OCI-LY1 (cell line): ENCODE results near the gene PSME1.

ENCODE experiments used
- H2AFZ ChIP-seq: fragments of 200-600 bp; sonication (generic), shearing (Covaris generic); 2 replicates; pipeline ENCODE4 v1.6.0; 2014; ENCODE audit warnings: antibody characterized with exemption, mild to moderate bottlenecking, low read length
- H3F3A ChIP-seq: fragments of 200-600 bp; sonication (generic), shearing (Covaris generic); 2 replicates; pipeline ENCODE4 v1.6.0; 2014; ENCODE audit warnings: mild to moderate bottlenecking, antibody characterized with exemption, low read length, moderate library complexity; ENCODE audit not compliant: insufficient read depth
- H3K27ac ChIP-seq: fragments of 200-600 bp; sonication (generic); 2 replicates; pipeline ENCODE4 v1.5.1; 2014; ENCODE audit warnings: low read length, mixed run types, mild to moderate bottlenecking, low read depth; ENCODE audit not compliant: poor library complexity, severe bottlenecking
- H3K27me3 ChIP-seq: fragments of 200-600 bp; sonication (generic); 2 replicates; pipeline ENCODE4 v1.6.0; 2014; ENCODE audit warnings: antibody characterized with exemption, mild to moderate bottlenecking, low read length, moderate library complexity; ENCODE audit not compliant: insufficient read depth
- H3K36me3 ChIP-seq: fragments of 200-600 bp; sonication (generic); 2 replicates; pipeline ENCODE4 v1.6.1; 2014; ENCODE audit warnings: mild to moderate bottlenecking, antibody characterized with exemption, low read length, moderate library complexity, mixed read lengths; ENCODE audit not compliant: insufficient read depth
- H3K4me1 ChIP-seq: fragments of 200-600 bp; sonication (generic); 2 replicates; pipeline ENCODE4 v1.5.1; 2014; ENCODE audit warnings: mild to moderate bottlenecking, low read length, moderate library complexity; ENCODE audit not compliant: insufficient read depth, severe bottlenecking
- H3K4me2 ChIP-seq: fragments of 200-600 bp; sonication (generic), shearing (Covaris generic); 2 replicates; pipeline ENCODE4 v1.6.1; 2014; ENCODE audit warnings: low read length
- H3K4me3 ChIP-seq: fragments of 200-600 bp; sonication (generic); 2 replicates; pipeline ENCODE4 v1.5.1; 2014; ENCODE audit warnings: low read length, low read depth, mild to moderate bottlenecking, mixed read lengths; ENCODE audit not compliant: poor library complexity, severe bottlenecking
- H3K79me2 ChIP-seq: fragments of 200-600 bp; shearing (Covaris generic); 2 replicates; pipeline ENCODE4 v1.6.1; 2016; ENCODE audit warnings: mixed run types, low read length, mixed read lengths; ENCODE audit not compliant: insufficient read depth
- H3K9ac ChIP-seq: fragments of 200-600 bp; sonication (generic), shearing (Covaris generic); 2 replicates; pipeline ENCODE4 v1.6.1; 2014; ENCODE audit warnings: mild to moderate bottlenecking, low read length, mixed read lengths
- H3K9me2 ChIP-seq: fragments of 200-600 bp; sonication (generic), shearing (Covaris generic); 2 replicates; pipeline ENCODE4 v1.6.1; 2014; ENCODE audit warnings: low read depth, mild to moderate bottlenecking, low read length, mixed read lengths
- H3K9me3 ChIP-seq: fragments of 200-600 bp; shearing (Covaris generic); 2 replicates; pipeline ENCODE4 v1.6.1; 2014; ENCODE audit warnings: low read length, mixed read lengths
- H4K20me1 ChIP-seq: fragments of 200-600 bp; sonication (generic), shearing (Covaris generic); 2 replicates; pipeline ENCODE4 v1.6.0; 2016; ENCODE audit warnings: mild to moderate bottlenecking, low read length; ENCODE audit not compliant: insufficient read depth
- EZH2 ChIP-seq: fragments of 200-600 bp; sonication (generic), shearing (Covaris generic); IDR thresholded peaks from 2 replicates; pipeline ENCODE4 v1.8.0; 2017; ENCODE audit warnings: borderline replicate concordance, mixed run types, mild to moderate bottlenecking, antibody characterized with exemption, low read length, moderate library complexity, mixed read lengths
- TF ChIP-seq, protein P1 (sequence below): fragments of 200-600 bp; sonication (generic), shearing (Covaris generic); IDR thresholded peaks from 2 replicates; pipeline ENCODE4 v1.5.1; 2017; ENCODE audit warnings: mild to moderate bottlenecking, antibody characterized with exemption, low read length, moderate library complexity, mixed read lengths

Gene PSME1

GRCh38 chr14:24089890-24090289 lies 46.1 kb upstream of the PSME1 start:
- no peaks in the 10 kb centered on the region for H3K9me2 ChIP-seq
- peaks cover 8% of the 10 kb centered on the region for H3K4me1 ChIP-seq
- no peak overlapping the region for H2AFZ ChIP-seq
- H3K27ac ChIP-seq, result no peak overlapping the region
- H3F3A ChIP-seq, result no peaks in the 10 kb centered on the region
- no peaks in the 10 kb centered on the region for H3K79me2 ChIP-seq
- H3K9ac ChIP-seq, result no peak overlapping the region
- no peak overlapping the region for H3K4me2 ChIP-seq
- no peaks in the 10 kb centered on the region for H4K20me1 ChIP-seq
- no peaks in the 10 kb centered on the region for H3K27me3 ChIP-seq
- H3K9me3 ChIP-seq, result no peaks in the 10 kb centered on the region
- no peaks in the 10 kb centered on the region for H3K36me3 ChIP-seq
- H3K4me3 ChIP-seq, result no peak overlapping the region
- TF ChIP-seq, protein P1, sequence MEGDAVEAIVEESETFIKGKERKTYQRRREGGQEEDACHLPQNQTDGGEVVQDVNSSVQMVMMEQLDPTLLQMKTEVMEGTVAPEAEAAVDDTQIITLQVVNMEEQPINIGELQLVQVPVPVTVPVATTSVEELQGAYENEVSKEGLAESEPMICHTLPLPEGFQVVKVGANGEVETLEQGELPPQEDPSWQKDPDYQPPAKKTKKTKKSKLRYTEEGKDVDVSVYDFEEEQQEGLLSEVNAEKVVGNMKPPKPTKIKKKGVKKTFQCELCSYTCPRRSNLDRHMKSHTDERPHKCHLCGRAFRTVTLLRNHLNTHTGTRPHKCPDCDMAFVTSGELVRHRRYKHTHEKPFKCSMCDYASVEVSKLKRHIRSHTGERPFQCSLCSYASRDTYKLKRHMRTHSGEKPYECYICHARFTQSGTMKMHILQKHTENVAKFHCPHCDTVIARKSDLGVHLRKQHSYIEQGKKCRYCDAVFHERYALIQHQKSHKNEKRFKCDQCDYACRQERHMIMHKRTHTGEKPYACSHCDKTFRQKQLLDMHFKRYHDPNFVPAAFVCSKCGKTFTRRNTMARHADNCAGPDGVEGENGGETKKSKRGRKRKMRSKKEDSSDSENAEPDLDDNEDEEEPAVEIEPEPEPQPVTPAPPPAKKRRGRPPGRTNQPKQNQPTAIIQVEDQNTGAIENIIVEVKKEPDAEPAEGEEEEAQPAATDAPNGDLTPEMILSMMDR, result no peak
- no peak for TF ChIP-seq EZH2

GRCh38 chr14:24092110-24092504 lies 43.9 kb upstream of the PSME1 start:
- Histone ChIP-seq H3K36me3 (no peaks in the 10 kb centered on the region), H3K4me2 (no peak overlapping the region), H2AFZ (no peak overlapping the region)

DNA sequence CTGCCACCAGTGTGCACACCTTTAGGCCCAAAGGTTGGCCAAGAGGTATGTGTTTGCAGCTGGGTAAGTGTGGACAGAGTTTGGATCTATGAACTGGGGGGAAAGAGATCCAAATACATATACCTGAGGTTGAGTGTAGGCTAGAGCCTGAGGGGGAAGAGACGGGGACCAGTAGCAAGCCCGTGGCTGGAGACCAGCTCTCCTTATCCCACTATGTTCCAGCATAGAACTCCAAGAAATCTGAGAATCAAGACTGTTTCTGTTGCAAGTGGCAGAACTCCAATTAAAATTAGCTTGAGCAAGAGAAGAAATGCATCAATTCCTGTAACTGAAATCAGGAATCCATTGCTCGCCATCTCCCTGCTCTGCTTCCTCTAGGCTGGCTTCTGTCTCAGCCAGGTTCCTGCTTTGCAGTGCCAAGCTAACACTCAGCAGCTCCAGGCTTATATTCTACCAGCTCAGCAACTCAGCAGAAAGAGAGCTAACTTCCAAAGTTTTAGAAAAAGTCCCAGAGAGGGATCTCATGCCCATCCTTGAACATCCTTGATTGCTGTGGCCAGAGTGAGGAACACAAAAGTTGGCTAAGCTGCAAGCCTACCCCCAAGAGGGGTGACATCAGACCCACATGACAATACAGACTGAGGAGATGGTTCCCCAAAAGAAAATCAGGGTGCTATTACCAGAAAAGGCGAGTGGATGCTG lies 43.3 kb upstream of the PSME1 start:
- H3K27ac ChIP-seq, result no peak overlapping the region
- H3F3A ChIP-seq, result no peaks in the 10 kb centered on the region
- no peaks in the 10 kb centered on the region for H3K36me3 ChIP-seq
- no peak overlapping the region for H3K4me3 ChIP-seq
- H2AFZ ChIP-seq, result no peak overlapping the region
- H3K27me3 ChIP-seq, result no peaks in the 10 kb centered on the region
- no peak overlapping the region for H3K9ac ChIP-seq
- no peak overlapping the region for H3K4me2 ChIP-seq
- TF ChIP-seq, protein P1, result no peak
- TF ChIP-seq EZH2, result no peak
- H4K20me1 ChIP-seq, result no peaks in the 10 kb centered on the region
- H3K9me2 ChIP-seq, result no peaks in the 10 kb centered on the region
- H3K9me3 ChIP-seq, result no peaks in the 10 kb centered on the region
- peaks cover 19% of the 10 kb centered on the region for H3K4me1 ChIP-seq
- H3K79me2 ChIP-seq, result no peaks in the 10 kb centered on the region

More at GRCh38 chr14:24092110-24092504, 43.9 kb upstream of the PSME1 start:
- H3K79me2 ChIP-seq, result no peaks in the 10 kb centered on the region
- H3K27ac ChIP-seq, result no peak overlapping the region
- no peak overlapping the region for H3K4me3 ChIP-seq
- peaks cover 19% of the 10 kb centered on the region for H3K4me1 ChIP-seq
- H3K9me3 ChIP-seq, result no peaks in the 10 kb centered on the region
- H3K27me3 ChIP-seq, result no peaks in the 10 kb centered on the region
- H3K9ac ChIP-seq, result no peak overlapping the region
- no peaks in the 10 kb centered on the region for H3K9me2 ChIP-seq
- TF ChIP-seq EZH2, result no peak
- TF ChIP-seq, protein P1, result no peak
- H4K20me1 ChIP-seq, result no peaks in the 10 kb centered on the region
- H3F3A ChIP-seq, result no peaks in the 10 kb centered on the region
